NCI-H2081 treated with DMSO at 0.1 percent for 48 hours (cell line): Measurements from ENCODE around the gene ZMYND11.
"Not testable (repeated sequence)": the region's sequence is repeated elsewhere in the genome, so short reads cannot be mapped to it uniquely, and the experiment has no call there.

Source experiments
- DNase-seq: peaks from one replicate; lab custom pipeline; 2025; lab: John Stamatoyannopoulos, UW

The ZMYND11 gene

GRCh38 chr10:282294-283139 is 147.3 kb downstream of the ZMYND11 start:
- no peak for DNase-seq

DNA sequence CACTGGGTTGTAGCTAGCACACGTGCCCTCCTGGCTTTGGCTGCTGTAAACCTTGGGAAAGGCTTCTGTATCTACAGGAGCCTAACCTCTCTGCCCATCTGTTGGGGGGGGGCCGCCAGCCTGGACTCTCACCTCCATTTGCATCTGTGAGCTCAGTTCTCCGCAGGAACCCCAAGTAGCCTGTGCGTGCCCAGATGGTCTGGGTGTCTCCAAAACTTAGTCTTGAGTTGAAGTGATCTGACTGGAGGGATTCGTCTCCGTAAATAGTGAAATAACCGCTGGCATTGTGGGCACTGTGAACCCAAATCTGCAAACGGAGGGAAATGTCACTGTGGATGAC is 147.9 kb downstream of the ZMYND11 start:
- no peak for DNase-seq

GRCh38 chr10:283916-284356 is 148.7 kb downstream of the ZMYND11 start:
- no peak for DNase-seq

- DNase-seq: no peak
Observed at GRCh38 chr10:285216-285615, 150.0 kb downstream of the ZMYND11 start.

DNA sequence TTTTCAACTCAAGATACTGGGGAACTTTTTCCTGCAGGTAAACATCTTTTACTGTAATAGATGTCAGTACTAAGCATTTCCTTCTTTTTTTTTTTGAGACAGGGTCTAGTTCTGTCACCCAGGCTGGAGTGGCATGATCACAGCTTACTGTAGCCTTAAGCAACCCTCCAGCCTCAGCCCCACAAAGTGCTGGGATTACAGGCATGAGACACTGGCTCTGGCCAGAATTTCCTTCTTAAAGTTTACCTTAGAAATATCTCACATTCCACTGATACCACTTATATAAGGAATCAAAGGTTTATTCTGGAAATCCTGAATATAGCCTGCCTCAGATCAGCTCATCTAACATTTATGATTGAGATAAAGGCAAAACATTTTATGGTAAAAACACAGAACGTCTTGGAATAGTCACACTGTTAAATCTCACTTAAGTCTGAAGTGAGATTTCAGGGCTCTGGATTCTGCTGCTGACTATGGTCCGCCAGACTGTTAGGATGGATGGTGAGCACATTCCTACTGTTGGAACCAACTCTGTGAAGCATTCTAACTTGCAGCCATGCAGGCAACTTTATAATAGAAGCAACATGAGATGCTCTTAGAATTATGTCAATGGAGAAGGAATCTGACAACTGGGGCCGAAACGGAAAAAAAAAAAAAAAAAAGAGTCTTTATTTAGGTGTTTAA is 151.9 kb downstream of the ZMYND11 start:
- DNase-seq: no peak

DNA sequence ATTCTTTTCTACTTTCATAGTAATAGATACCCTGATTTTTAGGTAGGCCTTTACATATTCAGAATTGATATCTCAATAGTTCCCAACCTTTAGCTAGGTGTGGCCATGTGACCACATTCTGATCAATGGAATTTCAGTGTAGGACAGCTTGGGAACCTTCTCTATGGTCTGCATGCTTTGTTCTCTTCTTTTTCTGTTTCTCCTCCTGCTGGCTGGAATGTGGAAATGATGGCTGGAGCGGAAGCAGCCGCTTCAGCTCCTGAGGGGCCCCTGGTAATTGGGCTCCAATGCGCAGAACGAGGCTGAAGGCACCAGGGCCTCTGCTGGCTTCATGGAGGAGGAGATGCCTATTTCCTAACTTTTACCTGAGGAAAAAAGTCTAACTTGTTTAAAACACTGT is 152.6 kb downstream of the ZMYND11 start:
- no peak for DNase-seq

GRCh38 chr10:288316-289200 is 153.3 kb downstream of the ZMYND11 start:
- no peak for DNase-seq

- no peak for DNase-seq
Observed at GRCh38 chr10:289581-289980, 154.3 kb downstream of the ZMYND11 start.

- no peak for DNase-seq
Observed at GRCh38 chr10:290026-290725, 154.9 kb downstream of the ZMYND11 start.

GRCh38 chr10:293636-294035 is 158.4 kb downstream of the ZMYND11 start:
- no peak for DNase-seq

GRCh38 chr10:297567-297966 is 162.3 kb downstream of the ZMYND11 start:
- DNase-seq: no peak

DNA sequence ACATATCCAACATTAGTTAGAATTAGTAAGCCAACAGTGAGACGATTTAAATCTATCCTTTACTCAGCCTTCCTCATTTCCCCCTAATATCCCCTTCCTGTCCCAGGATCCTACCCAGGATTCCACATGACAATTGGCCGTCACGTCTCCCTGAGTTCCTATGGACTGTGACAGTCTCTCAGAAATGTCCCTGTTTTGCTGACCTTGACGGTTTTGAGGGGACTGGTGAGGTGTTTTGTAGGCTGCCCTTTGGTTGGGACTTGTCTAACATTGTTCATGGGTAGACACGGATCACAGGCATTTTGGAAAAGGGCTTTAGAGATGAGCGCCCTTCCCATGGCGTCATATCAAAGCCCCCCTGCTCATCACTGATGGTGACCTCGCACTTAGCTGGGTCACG is 162.8 kb downstream of the ZMYND11 start:
- no peak for DNase-seq

DNA sequence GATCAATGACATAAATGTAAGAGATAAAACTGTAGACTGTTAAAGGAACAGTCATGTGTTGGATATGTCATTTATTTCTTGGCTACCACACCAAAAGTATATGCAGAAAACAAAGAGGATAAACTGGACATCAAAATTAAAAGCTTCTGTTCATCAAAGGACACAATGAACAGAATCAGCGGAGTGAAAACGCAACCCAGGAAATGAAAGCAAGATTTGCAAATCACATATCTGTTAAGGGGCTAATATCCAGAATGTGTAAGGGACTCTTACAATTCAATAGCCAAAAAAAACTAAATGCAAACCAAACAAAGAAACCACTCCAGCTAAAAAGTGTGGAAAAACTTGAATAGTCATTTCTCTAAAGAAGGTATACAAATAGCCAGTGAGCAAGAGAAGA is 164.3 kb downstream of the ZMYND11 start:
- DNase-seq: no peak

GRCh38 chr10:299969-300368 is 164.7 kb downstream of the ZMYND11 start:
- DNase-seq: no peak

DNA sequence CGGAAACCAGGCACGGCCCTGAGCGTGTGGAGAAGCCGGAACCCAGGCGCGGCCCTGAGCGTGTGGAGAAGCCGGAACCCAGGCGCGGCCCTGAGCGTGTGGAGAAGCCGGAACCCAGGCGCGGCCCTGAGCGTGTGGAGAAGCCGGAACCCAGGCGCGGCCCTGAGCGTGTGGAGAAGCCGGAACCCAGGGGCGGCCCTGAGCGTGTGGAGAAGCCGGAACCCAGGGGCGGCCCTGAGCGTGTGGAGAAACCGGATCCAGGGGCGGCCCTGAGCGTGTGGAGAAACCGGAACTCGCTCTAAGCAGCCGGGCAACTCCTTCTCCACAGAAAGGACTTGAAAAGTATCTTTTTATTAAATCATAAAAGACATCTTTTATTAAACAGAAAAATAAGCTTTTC is 165.3 kb downstream of the ZMYND11 start:
- DNase-seq: not testable (repeated sequence)

GRCh38 chr10:301536-301935 is 166.3 kb downstream of the ZMYND11 start:
- DNase-seq: no peak
